HG03469 (cell line): ENCODE measurements around the gene SUSD2.
"Not testable (repeated sequence)": the region's sequence is repeated elsewhere in the genome, so short reads cannot be mapped to it uniquely, and the experiment has no call there.

Experiments
- ATAC-seq: cut with Tn5 transposase; IDR thresholded peaks from one replicate; pipeline ENCODE4 v1.9.1; 2021; ENCODE audit warnings: mild to moderate bottlenecking, moderate library complexity, moderate number of reproducible peaks; ENCODE audit not compliant: unreplicated experiment

Gene SUSD2

DNA sequence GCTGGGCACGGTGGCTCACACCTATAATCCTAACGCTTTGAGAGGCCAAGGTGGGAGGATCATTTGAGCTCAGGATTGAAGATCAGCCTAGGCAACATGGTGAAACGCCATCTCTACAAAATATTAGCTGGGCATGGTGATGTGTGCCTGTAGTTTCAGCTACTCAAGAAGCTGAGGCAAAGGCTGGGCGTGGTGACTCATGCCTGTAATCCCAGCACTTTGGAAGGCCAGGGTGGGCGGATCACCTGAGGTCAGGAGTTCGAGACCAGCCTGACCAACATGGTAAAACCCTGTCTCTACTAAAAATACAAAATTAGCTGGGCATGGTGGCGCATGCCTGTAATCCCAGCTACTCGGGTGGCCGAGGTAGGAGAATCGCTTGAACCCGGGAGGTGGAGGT is 29.1 kb downstream of the SUSD2 start:
- ATAC-seq: not testable (repeated sequence)

DNA sequence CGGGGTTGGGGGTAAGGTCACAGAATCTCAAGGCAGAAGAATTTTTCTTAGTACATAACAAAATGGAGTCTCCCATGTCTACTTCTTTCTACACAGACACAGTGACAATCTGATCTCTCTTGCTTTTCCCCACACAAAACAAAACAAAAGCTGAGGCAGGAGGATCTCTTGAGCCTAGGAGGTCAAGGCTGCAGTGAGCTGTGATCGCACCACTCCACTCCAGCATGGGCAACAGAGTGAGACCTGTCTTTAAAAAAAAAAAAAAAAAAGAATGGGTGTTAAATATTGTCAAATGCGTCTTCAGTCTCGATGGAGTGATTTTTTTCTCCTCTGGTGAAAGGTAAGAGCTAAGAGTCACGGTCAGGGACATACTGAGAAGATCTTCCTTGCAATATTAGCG is 30.4 kb downstream of the SUSD2 start:
- ATAC-seq: not testable (repeated sequence)

DNA sequence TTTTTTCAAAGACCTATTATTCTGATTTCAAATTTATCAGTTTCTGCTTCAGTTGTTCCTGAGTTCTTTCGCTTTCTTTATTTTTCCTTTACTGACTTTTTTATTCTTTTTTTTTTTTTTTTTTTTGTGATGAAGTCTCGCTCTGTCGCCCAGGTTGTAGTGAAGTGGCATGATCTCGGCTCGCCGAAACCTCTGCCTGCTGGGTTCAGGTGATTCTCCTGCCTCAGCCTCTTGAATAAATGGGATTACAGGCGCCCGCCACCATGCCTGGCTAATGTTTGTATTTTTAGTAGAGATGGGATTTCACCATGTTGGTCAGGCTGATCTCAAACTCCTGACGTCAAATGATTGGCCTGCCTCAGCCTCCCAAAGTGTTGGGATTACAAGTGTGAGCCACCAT is 31.8 kb downstream of the SUSD2 start:
- ATAC-seq: not testable (repeated sequence)

DNA sequence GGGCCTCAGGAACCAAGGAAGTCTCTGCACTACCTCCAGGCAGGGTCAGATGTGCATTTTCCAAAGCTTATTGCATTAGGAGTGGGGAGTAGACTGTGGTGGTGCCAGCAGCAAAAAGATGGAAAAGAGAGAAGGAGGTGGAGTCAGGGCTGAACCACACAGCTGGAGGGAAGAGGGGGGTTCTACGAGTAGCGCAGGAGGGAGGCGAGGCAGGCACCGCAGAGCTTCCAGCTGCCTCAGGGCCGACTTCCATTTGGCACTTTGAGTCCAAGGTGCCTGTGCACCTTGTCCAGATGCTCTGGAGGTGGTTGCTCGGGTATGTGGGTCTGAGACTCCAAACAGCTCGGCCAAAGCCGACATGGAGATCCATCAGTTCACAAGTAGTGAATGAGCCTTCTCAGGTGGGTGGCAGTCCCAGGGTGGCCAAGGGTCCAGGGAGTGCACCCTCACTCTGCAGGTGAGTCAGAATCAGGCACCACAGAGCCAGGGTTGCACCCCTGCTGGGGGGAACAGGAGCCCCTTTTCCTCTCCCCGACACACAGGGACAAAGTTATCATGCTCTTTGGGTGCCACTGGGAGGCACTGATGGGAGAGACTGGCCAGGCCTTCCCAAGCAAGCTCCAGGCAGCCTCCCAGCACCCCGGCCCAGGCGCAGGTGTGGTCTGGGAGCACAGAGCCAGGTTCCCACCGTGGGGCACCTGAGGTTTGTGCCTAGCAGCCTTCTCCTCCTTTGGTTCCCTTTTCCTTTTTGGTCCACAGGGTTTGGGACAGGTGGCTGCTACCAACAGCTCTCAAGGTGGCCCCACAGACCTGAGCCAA is 33.4 kb downstream of the SUSD2 start:
- ATAC-seq: no peak

DNA sequence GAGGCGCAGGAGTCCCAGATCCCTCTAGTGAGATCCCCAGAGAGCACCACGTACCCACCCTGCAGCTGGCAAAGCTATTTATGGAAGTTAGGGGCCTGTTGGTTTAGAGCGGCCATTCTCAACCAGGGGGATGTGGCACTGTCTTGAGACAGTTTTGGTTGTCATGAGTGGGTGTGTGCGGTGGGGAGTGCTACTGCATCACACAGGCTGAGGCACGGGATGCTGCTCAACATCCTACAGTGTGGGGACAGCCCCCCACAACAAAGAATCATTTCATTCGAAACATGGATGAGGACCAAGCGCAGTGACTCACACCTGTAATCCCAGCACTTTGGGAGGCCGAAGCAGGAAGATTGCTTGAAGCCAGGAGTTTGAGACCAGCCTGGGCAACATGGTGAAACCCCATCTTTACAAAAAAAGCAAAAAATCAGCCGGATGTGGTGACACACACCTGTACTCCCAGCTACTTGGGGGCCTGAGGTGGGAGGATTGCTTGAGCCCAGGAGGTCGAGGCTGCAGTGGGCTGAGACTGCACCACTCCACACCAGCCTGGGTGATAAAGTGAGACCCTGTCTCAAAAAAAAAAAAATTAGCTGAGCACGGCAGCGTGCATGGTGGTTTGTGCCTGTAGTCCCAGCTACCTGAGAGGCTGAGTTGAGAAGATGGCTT is 35.4 kb downstream of the SUSD2 start:
- ATAC-seq: no peak

DNA sequence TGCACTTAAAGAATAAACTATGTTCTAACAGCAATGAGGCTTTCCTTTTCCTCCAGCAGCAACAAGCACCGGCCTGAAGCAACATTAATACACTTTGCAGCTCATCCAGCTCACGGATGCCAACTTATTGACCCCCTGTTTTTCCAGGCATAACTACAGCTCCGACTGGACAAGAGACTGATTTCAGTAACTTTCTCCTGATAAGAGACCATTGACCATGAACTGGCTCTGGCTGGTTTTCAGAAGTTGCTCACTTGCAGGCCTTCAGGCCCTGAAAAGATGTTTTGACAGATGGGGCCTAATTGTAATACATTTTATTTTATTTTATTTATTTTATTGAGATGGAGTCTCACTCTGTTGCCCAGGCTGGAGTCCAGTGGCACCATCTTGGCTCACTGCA is 36.1 kb downstream of the SUSD2 start:
- no peak for ATAC-seq

DNA sequence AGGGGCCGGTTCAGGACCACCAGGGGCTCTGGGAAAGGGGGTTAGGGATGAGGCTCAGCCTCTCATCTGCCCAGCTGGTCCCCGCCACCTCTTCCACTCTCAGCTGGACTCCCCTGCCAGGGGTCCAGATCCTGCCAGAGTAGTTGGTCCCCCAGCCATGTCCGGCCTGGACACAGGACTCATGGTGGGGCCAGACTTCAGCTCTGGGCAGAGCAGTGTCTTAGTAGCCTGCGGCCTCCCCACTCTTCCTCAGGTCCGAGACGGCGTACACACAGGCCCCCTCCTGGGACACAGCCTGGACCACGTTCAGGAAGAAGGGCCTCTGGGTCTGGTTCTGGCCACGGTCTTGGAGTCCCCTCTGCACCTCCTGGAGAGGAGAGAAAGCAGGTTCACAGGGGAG is 38.5 kb downstream of the SUSD2 start:
- ATAC-seq: no peak

DNA sequence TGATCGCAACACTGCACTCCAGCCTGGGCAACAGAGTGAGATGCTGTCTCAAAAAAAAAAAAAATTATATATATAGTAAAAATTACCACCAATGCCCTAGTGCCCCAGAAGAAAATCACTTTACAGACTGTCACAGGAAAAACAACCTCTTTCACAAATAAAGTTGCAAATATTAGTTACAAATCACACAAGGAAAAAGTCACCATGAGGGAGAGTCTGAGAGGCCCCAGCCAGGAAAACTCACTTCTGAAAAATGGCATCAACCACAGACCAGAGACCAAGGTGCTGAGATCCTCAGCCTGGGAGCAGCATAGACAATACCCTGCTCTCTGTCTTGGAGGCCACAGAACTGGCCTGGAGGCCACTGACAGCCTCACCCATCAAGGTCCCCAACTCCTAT is 43.2 kb downstream of the SUSD2 start:
- no peak for ATAC-seq

DNA sequence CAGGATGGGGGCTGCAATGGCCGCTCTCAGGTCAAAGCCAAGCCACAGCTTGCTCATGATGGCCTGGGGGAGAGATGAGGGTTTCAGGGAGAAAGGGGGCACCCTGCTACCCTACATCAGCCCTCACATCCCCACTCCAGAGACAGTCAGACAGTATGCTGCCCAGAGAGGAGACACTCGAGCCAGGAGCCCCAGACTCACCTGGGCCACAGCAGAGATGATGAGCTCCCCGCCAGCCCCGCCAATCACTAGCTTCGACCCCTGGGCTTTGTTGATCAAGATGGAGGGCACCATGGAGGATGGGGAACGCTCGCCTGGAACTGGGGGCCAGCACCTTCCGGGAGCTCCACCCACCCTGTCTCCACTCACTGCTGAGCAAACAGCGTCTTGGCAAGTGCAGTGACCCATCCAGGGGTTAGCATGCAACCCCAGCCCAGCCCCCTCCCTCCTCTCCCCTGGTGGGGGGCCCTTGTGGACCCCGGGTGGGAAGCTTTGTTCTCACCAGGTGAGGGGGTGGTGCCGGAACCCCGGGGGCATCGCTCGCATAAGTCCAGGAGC is 43.8 kb downstream of the SUSD2 start:
- ATAC-seq: no peak

DNA sequence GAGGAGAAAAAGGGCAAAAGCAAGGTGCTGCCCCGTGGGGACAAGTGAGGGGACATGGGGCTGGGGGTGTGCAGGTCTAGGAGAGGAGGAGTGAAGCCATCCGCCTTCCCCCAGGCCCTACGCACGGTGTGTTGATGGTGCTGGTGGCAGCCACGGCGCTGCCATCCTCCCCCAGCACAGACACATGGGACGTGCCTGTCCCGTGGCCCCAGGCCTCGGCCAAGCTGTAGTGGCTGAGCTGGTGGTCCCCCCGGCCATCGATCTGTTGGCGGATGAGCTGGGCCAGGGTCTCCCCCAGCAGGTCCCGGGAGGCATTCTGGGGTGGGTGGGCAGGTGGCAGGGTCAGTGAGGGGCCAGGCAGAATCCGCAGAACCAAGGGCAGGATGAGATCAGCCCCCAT is 44.7 kb downstream of the SUSD2 start:
- no peak for ATAC-seq

DNA sequence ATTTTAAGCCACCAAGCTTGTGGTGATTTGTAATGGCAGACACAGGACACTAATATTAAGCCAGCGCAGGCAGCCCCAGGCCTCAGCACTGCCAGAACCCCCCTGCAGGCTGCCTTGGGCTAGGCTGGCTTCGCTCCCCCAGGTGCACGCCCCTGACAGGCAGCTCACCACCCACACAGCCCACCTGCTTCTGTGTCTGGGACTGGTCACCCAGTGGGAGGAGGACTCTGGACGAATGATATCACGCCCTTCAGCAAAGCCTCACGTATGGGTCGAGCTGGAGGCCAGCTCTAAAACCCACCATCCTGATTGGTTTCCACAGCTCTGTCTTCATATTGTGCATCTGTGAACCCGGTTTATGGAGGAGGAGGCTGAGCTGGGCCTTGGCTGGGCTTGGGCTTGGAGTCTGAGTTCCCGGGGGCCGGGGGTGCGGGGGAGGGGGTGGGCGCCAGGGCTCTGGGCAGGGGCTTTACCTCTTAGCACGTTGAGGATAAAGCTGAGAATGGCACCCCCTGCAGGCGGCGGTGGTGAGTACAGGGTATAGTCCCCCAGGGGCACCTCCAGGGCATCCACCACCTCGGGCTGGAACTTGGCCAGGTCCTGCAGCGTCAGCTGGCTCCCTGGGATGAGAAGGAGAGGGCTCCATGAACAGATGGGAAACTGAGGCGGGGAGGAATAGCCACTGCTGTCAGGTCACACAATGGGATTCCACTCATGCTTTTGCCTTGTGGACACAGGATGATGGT is 49.8 kb downstream of the SUSD2 start:
- no peak for ATAC-seq

DNA sequence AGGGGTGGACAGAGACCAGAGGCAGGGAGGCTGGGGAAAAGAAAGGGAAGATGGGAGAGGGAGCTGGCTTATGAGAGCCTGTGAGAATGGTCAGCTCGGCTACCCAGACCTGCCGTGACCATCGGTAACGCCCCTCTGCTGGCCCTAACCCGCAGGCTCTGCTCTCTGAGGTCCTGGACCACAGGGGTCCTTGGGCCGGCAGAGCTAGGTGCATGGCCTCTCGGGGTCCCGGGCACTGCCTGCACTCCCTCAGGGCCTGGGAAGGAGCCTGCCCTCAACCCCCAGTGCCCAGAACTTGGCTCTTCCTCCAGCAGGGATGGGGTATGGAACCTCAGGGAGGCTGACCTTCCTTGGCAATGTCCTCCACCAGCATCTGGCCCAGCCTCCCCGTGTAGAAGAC is 50.4 kb downstream of the SUSD2 start:
- ATAC-seq: no peak

DNA sequence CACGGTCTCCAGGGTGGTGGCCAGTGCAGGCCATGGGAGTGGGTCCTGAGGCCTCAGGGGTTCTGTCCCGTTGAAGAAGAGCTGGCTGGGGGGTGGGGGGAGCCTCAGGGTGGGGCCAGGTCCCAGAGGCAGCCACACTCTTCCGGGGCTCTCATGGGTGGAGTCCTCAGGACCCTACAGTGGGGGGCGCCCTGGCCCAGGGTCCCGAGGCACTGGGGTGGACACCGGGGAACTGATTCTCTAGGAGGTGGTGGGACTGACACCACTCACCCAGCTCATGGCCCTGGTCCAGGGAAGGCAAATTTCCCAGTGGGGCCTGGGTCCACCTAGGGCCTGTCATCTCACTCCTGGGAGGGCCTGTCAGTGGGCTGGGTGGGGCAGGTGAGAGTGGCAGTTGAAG is 50.8 kb downstream of the SUSD2 start:
- no peak for ATAC-seq

DNA sequence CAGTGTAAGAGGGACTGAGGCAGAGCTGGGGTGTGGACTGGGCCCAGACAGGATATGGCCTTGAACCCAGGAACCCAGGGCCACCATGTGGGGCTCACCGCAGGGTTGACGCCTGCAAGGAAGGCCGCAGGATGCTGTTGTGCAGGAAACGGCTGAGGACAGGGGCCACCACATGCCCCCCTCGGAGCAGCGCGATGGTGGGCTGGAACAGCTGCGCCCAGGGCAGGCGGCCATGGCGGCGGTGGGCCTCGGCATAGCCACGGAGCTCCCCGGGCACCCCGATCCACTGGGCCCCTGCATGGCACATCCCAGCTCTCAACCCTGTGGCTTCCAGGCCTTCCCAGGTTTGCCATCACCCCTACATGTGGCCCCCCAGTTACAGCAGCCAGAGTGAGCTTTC is 51.4 kb downstream of the SUSD2 start:
- no peak for ATAC-seq

DNA sequence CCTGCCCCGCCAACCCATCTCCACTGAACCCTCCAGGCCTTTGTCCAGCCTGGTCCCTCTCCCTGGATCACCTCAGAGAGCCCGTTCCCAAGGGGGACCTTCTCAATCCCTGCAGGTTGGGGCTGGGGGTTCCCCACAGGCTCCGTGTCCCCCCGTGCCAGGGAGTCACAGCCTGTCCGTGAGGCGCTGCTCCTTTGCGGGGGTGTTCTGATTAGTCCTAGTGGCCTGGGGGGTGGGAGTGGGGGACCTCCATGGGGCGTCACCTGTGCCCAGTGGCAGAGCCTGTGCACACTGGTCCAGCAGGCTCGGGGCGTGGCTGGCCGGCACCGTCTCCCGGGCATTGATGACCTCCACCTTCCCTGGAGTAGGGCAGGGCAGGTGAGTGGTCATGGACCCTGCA is 51.9 kb downstream of the SUSD2 start:
- ATAC-seq: no peak

DNA sequence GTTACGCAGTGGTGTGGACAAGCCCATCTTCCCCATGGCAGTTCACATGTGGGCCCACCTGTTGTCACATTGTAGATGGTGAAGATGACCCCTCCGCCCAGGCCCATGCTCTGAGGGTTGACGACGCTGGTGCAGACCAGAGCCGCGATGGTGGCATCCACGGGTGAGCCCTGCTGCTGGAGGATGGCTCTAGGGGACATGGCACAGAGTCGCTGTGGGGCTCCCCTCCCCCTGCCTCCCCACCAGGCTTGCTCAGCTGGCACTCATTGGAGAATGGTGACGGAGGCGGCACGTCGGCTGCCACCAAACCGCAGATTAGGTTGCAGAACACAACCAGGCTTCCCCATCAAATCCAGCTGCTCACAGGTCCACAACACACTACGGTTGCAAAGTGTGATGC is 52.5 kb downstream of the SUSD2 start:
- ATAC-seq: no peak

DNA sequence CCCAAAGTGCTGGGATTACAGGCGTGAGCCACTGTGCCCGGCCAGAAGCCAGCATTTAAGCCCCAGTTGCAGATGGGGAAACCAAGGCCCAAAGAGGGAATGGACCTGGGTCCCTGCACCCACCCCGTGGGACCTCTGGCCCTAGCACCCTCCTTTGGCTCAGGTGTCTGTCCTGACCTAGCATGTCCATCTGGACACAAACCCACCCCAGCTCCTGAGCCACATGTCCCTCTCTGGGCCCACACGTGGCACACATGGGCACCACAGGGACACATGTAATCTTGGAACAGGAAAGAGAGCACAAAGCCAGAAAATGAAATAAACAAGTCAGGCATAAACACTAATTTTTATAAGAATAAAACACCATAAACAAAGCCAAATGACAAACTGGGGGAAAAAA is 54.0 kb downstream of the SUSD2 start:
- ATAC-seq: no peak

DNA sequence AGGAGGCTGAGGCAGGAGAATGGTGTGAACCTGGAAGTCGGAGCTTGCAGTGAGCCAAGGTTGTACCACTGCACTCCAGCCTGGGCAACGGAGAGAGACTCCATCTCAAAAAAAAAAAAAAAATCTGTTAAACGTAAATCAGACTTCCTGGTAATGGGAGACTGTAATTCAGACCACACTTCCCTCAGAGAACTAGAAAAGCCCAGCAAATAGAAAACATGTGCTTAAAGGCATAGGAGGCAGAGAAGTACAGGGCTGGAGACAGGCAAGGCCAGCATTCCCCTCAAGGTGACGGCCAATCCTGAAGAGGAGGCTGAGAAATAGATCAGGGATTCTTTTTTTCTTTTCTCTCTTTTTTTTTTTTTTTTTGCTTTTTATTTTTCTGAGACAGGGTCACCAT is 55.4 kb downstream of the SUSD2 start:
- no peak for ATAC-seq

DNA sequence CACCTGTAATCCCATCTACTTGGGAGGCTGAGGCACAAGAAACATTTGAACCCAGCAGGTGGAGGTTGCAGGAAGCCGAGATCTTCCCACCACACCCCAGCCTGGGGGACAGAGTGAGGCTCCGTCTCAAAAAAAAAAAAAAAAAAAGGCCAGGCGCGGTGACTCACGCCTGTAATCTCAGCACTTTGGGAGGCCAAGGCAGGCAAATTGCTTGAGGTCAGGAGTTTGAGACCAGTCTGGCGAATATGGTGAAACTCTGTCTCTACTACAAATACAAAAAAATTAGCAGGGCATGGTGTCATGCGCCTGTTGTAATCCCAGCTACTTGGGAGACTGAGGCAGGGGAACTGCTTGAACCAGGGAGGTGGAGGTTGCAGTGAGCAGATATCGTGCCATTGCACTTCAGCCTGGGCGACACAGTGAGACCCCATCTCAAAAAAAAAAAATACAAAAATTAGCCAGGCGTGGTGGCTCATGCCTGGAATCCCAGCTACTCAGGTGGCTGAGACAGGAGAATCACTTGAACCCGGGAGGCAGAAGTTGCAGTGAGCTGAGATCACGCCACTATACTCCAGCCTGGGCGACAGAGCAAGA is 56.9 kb downstream of the SUSD2 start:
- not testable (repeated sequence) for ATAC-seq
